ENCODE data around the gene SLC35F3.

SLC35F3 gene

DNA sequence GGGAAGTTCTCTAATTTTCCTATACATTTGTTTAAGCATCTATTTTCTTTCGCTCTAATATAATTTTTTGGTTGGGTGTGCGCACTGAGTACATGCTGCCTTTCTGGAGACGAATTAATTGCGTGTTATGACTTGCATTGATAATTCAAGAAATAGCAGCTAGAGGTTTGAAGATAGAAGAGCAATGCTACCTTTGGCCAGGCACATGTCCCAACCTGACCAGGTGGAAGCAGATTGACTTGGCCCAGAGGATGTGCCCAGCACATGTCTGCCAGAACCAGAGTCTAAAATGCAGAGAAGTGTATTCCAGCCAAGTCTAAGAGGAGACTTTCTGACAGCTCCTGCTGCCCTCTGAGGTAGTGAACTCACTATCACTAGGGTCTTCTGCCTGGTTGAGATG lies 114.3 kb downstream of the SLC35F3 start:
- no peak for DNase-seq
- Mint-ChIP-seq H3K4me1 (no peaks in the 10 kb centered on the region), H3K27me3 (peaks cover 15% of the 10 kb centered on the region), H3K27ac (no peak overlapping the region), H3K9me3 (no peaks in the 10 kb centered on the region), H3K4me3 (no peak overlapping the region)
- no peak for ATAC-seq

DNA sequence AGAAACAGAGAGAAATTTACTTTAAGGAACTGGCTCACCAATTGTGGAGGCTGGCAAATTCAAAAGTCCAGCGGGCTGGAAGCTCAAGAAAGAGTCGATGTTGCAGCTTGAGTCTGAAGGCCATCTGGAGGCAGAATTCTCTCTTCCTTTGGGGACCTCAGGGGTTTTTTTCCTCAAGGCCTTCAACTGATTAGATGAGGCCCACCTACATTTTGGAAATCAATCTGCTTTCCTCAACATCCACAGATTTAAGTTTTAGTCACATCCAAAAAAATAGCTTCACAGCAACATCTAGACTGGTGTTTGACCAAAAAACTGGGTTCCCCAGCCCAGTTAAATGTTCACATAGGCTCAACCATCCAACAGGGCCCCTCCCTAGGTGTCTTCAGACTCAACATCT lies 114.9 kb downstream of the SLC35F3 start:
- ATAC-seq, result no peak
- Mint-ChIP-seq H3K4me1 (no peaks in the 10 kb centered on the region), H3K27me3 (peaks cover 14% of the 10 kb centered on the region), H3K9me3 (no peaks in the 10 kb centered on the region), H3K27ac (no peak overlapping the region), H3K4me3 (no peak overlapping the region)
- no peak for DNase-seq

DNA sequence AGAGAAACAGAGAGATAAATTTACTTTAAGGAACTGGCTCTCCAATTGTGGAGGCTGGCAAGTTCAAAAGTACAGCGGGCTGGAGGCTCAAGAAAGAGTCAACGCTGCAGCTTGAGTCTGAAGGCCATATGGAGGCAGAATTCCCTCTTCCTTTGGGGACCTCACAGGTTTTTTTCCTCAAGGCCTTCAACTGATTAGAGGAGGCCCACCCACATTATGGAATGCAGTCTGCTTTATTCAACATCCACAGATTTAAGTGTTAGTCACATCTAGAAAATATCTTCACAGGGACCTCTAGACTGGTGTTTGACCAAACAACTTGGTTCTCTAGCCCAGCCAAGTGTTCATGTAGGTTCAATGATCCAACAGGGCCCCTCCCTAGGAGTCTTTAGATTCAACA lies 117.8 kb downstream of the SLC35F3 start:
- no peaks in the 10 kb centered on the region for H3K9me3 Mint-ChIP-seq
- no peak overlapping the region for H3K27ac Mint-ChIP-seq

DNA sequence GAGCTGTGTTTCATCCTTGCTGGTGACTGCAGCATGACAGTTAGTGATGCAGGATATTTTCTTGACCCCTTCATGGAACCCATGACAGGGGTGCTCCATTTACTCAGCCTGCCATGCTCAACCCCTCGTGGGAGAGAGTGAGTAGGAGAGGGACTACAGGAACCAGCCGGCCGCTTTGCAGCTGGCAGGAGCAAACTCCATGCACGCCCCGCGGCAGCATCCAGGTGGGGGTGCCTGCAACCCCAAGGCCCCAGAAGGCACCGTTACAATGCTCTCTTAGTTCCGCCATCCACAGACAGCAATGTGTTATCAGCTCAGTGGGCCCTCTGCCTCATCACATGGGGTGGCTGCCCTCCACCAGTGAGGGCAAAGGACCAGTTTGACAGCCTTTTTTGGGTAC lies 135.1 kb downstream of the SLC35F3 start:
- H3K27ac Mint-ChIP-seq, result no peak overlapping the region
- ATAC-seq (no peak), DNase-seq (no peak)
- H3K9me3 Mint-ChIP-seq, result no peaks in the 10 kb centered on the region
- no peak overlapping the region for H3K4me3 Mint-ChIP-seq
- no peaks in the 10 kb centered on the region for H3K4me1 Mint-ChIP-seq
- peaks cover 18% of the 10 kb centered on the region for H3K27me3 Mint-ChIP-seq

More for the DNA sequence above, 117.8 kb downstream of the SLC35F3 start:
- ATAC-seq (no peak), DNase-seq (no peak)
- Mint-ChIP-seq H3K27me3 (no peaks in the 10 kb centered on the region), H3K4me1 (no peaks in the 10 kb centered on the region), H3K4me3 (no peak overlapping the region)

DNA sequence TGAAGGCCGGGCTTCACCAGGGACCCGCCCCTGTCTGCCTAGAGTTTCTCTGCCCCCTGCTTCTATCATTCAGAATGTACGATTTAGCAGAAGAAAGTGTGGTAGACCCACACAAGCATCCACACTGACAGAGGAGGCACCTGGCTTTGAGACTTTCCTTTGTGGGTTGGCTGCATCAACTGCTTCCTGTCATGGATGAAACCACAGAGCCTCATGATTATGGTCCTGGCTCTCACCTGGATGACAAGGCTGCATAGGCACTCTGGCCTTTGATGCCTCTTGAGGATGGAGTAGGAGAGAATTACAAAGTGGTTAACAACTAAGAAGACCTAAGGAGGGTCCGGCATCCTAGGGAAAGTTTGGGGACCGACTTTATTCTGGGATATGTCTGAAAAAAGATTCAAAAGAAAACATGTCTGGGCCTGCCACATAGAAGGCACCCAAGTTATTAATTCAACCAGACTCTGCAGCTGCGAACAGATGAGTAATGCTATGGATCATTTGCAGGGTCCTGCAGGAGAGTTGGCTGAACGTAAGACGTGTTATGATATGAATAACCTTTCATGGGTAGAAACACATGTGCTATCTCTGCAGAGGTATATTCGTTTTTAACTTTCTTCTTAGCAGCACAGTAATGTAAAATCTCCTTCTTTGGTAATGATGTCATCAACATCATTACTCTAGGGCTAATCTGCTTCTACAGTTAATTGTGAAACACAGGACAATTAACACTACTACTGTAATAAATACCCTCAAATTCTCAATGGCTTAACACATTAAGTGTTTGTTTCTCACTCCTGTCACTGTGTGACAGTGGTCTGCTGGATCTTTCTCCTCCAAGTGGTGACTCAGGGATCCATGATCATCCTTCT lies 136.2 kb downstream of the SLC35F3 start:
- H3K27me3 Mint-ChIP-seq, result peaks cover 17% of the 10 kb centered on the region
- ATAC-seq, result no peak

DNA sequence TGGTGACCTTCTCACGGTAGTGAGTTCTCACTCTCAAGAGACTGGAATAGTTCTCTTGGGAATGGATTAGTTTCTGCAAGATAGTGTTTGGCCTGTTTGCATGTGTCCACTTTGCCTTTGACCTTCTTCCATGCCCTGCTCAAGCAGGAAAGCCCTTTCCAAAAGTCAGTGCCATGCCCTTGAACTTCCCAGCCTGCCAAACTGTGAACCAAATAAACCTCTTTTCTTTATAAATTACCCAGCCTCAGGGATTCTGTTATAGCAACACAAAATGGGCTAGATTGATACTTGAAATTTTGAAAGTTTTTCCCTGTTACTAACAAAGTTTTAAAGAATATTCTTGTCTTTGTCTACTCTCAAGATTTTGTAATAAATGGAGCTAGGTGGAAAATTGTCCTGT lies 139.6 kb downstream of the SLC35F3 start:
- Mint-ChIP-seq H3K27ac (no peak overlapping the region), H3K9me3 (peaks cover 0 to 2% of the 10 kb centered on the region in 2 donors), H3K27me3 (no peaks in the 10 kb centered on the region), H3K4me1 (no peaks in the 10 kb centered on the region), H3K4me3 (no peak overlapping the region)
- no peak for ATAC-seq
- DNase-seq, result no peak

More for the DNA sequence above, 136.2 kb downstream of the SLC35F3 start:
- Mint-ChIP-seq H3K4me3 (no peak overlapping the region), H3K9me3 (no peaks in the 10 kb centered on the region), H3K27ac (no peak overlapping the region), H3K4me1 (no peaks in the 10 kb centered on the region)
- DNase-seq, result no peak

DNA sequence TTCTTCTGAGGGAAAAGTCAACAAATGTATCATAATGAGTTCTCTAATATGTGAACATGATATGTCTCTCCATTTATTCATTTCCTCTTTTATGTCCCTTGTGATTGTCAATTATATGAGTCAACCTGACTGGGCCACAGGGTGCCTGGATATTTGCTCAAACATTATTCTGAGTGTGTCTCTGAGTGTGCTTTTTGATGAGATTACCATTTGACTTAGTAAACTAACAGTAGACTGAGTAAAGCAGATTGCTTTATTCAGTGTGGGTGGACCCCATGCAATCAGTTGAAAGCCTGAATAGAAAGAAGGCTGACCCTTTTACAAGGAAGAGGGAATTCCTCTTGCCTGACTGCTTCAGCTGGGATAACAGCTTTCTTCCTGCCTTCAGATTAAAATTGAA lies 142.6 kb downstream of the SLC35F3 start:
- DNase-seq (no peak), ATAC-seq (no peak)
- Mint-ChIP-seq H3K9me3 (peaks cover 0 to 7% of the 10 kb centered on the region in 2 donors), H3K4me1 (no peaks in the 10 kb centered on the region), H3K27ac (no peak overlapping the region), H3K4me3 (no peak overlapping the region), H3K27me3 (no peaks in the 10 kb centered on the region)

DNA sequence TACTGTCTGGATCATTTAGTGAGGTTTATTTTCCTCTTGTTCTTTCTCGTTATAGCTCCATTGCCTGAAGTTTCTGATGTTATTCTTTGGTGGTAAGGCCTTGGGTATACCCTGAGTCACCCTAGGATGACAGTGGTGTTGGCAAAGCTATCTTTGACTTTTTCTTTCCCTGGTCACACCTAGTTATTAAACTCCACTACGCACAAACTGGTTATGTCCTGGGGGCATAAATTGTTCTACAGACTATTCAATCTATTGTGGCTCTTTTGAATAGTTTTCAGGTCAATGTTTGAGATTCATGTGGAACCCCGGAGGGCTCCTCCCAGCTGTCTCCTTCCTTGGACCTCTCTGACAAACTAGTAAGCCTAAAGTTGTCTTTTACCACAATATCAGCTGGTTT lies 157.7 kb downstream of the SLC35F3 start:
- DNase-seq (no peak), ATAC-seq (no peak)
- Mint-ChIP-seq H3K9me3 (peaks cover 4 to 13% of the 10 kb centered on the region in 2 donors), H3K27me3 (peaks cover 12% of the 10 kb centered on the region), H3K27ac (no peak overlapping the region), H3K4me3 (no peak overlapping the region), H3K4me1 (no peaks in the 10 kb centered on the region)

DNA sequence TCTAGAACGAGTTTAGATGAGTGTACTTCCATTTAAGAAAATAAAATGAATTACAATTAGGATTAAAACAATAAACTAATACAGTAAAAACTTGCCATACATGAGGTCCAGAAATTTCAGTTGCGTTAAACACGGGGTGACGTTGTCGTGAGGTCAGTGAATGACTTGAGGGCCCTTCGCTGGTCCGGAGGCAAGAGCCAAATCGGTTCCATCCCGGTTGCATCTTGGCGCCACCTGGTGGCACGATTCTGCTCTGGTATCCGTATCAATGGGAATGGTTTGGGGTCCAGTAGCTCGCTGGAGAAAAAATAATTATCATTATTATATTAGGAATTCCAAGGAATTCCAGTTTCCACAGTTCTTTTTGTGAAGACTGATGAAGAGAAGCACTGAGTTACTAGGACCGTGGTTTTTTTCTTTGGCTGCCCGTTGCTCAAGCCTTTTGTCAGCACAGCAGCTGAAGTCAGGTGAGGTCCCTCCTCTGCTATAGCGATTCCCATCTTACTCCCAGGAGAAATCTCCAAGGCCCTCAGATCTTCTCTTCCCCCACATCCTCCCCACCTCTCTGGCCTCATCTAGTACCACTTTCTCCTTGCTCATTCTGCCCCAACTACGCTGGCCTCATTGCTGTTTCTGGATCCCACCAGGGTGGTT lies 161.4 kb downstream of the SLC35F3 start:
- Mint-ChIP-seq H3K27ac (no peak overlapping the region), H3K4me3 (no peak overlapping the region), H3K9me3 (peaks cover 4 to 13% of the 10 kb centered on the region in 2 donors), H3K27me3 (peaks cover 12% of the 10 kb centered on the region), H3K4me1 (no peaks in the 10 kb centered on the region)
- no peak for ATAC-seq
- DNase-seq, result peak; percentile 55 to 59

DNA sequence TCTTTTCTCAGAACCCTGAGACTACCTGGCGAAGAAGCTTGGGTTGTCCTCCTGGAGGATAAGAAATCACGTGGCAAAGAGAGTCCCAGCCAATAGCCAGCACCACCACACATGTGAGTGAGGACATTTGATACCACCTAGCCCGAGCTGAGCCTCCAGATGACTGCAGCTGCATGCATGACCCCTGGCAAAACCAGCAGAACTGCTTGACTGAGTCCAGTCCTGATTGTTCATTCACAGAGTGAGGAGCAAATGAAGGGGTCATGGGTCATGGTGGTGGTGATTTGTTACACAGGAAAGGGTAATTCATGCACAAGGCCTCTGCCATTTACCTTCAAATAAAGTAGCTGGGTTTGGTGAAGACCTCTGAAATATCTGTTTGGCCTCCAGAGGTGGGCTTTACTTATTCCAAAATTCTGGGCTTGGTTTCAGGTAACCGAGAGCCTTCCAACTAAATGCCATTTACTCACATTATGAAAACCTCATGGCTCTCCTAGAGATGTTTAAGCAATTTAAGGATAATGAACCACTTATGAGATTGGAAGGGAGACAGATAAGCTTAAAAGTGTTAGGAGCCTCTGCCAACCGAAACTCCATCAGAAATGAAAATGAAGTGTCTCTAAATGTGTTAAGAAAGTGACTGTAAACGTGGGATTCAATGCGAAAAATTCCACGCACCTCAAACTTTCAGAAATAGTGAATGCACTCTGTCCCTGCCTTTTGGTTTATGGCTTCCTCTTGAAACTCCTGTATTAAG lies 163.3 kb downstream of the SLC35F3 start:
- Mint-ChIP-seq H3K9me3 (no peaks in the 10 kb centered on the region), H3K27ac (no peak overlapping the region), H3K27me3 (peaks cover 12% of the 10 kb centered on the region), H3K4me3 (no peak overlapping the region), H3K4me1 (no peaks in the 10 kb centered on the region)
- ATAC-seq (no peak), DNase-seq (no peak)

DNA sequence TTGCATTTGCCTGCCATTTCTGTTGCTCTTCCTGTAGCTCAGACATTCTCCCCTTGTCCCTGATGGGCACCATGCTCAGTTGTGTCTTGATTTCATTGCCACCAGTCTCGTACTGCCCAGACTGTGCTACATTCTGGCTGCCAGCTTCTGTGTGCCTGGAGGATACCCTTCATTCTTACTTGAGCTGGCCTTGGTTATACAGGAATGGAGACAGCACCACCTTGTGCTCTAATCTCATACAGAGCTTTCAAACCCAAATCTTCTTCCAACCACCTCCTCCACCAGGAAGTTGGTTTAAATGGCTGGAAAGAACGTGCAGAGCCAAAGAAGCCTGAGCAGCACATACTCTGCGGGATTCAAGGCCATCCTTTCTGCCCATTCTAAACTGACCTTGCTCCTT lies 165.3 kb downstream of the SLC35F3 start:
- Mint-ChIP-seq H3K27ac (no peak overlapping the region), H3K4me1 (no peaks in the 10 kb centered on the region), H3K9me3 (peaks cover 0 to 8% of the 10 kb centered on the region in 2 donors), H3K4me3 (no peak overlapping the region), H3K27me3 (peaks cover 19% of the 10 kb centered on the region)
- ATAC-seq (no peak), DNase-seq (no peak)

DNA sequence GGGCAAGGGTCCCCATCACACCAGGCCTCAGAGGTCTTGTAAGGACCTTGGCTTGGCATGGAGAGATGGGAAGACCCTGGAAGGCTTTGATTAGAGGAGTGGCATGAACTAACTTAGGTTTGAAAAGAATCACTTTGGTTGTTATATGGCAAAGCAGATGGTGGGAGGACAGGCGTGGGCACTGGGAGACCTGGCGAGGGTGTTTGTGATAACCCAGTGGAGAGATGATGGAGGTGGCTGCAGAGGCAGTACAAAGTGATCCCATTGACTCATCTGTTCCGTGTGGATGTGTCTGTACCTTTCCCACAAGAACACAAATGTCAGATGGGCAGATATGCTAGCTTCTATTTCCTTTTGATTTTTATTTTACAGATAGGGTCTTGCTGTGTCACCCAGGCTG lies 168.3 kb downstream of the SLC35F3 start:
- Mint-ChIP-seq H3K27me3 (peaks cover 15% of the 10 kb centered on the region), H3K4me1 (no peaks in the 10 kb centered on the region), H3K27ac (no peak overlapping the region), H3K9me3 (peaks cover 0 to 8% of the 10 kb centered on the region in 2 donors), H3K4me3 (no peak overlapping the region)
- DNase-seq, result no peak
- ATAC-seq, result no peak

DNA sequence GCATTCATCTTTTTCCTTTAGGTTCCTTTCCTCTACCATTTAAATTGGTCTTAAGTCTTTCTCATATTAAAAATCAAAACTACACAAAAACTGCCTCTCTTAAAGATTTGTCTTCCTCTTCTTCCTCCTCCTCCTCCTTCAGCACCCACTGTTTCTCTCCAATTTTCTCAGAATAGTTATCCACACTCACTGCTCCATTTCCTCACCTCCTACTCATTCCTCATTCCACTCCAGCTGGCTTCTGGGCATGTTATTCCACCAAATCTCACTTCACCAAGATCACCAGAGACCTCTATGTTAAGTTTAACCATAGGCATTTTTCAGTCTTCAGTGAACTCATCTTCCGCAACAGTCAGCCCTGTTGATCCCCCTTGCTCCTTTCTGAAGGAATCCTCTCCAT lies 173.7 kb downstream of the SLC35F3 start:
- no peak overlapping the region for H3K27ac Mint-ChIP-seq
- H3K27me3 Mint-ChIP-seq, result peaks cover 33% of the 10 kb centered on the region
- peaks cover 0 to 8% of the 10 kb centered on the region in 2 donors for H3K9me3 Mint-ChIP-seq
- ATAC-seq (no peak), DNase-seq (no peak)
- no peak overlapping the region for H3K4me3 Mint-ChIP-seq
- no peaks in the 10 kb centered on the region for H3K4me1 Mint-ChIP-seq

DNA sequence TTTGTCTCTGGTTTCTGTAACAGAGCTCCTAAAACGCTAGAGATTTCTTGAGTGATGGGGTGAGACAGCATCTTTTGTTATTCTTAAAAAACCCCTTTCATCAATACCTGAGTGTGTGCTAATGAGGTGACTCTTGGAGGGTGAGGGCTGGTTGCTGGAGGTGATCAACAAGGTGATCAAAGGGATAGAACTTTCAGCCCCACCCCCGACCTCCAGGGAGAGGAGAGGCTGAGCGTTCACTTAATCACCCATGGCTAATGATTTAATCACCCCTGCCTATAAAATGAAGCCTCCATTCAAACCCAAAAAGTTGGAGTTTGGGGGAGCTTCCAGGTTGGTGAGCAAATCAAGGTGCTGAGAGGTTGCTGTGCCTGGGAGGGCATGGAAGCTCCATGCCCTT lies 175.4 kb downstream of the SLC35F3 start:
- Mint-ChIP-seq H3K27me3 (peaks cover 24% of the 10 kb centered on the region), H3K27ac (no peak overlapping the region), H3K4me1 (no peaks in the 10 kb centered on the region)

DNA sequence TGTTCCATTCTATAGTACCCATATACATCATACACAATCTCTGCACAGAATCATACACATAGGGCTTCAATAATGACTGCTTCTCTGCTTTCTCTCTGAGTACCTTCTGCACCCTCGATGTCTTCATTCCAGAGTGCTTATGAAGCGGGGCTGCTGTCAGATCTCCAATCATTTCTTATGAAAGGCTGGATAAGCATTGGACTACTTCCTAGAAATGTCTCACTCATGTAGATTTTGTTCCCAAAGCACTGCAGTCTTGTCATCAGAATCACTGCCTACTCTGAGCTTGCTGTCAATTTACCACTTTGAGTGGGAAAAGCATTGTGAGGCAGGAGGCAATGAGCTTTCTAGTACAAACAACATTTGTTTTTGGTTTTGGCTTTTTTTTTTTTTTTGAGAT lies 179.0 kb downstream of the SLC35F3 start:
- Mint-ChIP-seq H3K9me3 (no peaks in the 10 kb centered on the region), H3K27me3 (peaks cover 34% of the 10 kb centered on the region), H3K4me1 (no peaks in the 10 kb centered on the region), H3K4me3 (no peak overlapping the region), H3K27ac (no peak overlapping the region)
- DNase-seq, result no peak
- no peak for ATAC-seq

More for the DNA sequence above, 175.4 kb downstream of the SLC35F3 start:
- no peak for DNase-seq
- Mint-ChIP-seq H3K9me3 (no peaks in the 10 kb centered on the region), H3K4me3 (no peak overlapping the region)
- ATAC-seq, result no peak

DNA sequence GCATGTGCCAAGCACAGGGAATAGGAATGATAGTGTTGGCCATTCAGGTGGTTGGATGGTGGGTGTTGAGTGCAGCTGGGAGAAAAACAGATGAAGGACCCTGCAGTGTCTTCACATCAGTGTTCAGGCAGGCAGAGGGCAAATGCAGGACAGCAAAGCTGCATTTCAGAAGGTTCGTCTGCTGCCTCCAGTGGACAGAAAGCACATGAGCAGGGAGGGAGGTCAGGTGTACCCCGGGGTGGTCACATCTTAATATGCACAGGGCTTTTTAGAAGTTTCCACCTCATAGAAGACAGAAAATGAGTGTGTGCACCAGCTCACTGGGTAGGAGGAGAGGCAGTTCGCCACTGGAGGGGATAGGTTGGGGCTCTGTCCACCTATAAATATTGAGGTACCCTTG lies 184.9 kb downstream of the SLC35F3 start:
- no peaks in the 10 kb centered on the region for H3K9me3 Mint-ChIP-seq
- no peak for ATAC-seq
- no peak for DNase-seq
- H3K27ac Mint-ChIP-seq, result no peak overlapping the region
- no peaks in the 10 kb centered on the region for H3K4me1 Mint-ChIP-seq
- H3K4me3 Mint-ChIP-seq, result no peak overlapping the region
- H3K27me3 Mint-ChIP-seq, result peaks cover 38% of the 10 kb centered on the region

All from stimulated activated naive CD8-positive, alpha-beta T cell treated with anti-CD3 and anti-CD28 coated beads, Interleukin-15, amount 100 ng/mL, for 72 hours (primary cell).